Neural cell (in vitro differentiated cells): ENCODE measurements around the gene CNTLN. TPM values are rescaled to one million over a fixed set of nuclear protein-coding genes. Genes with fewer than 3 reads are reported as not detected.

Experiments
- H2AFZ ChIP-seq: fragments of 200-600, 300-800 bp; sonication (generic), shearing (Covaris generic); 2 replicates; pipeline ENCODE4 v1.6.0; 2014; ENCODE audit warnings: low read depth, mild to moderate bottlenecking, antibody characterized with exemption, low read length, moderate library complexity
- H3F3A ChIP-seq: fragments of 200-600 bp; shearing (Covaris generic); 2 replicates; pipeline ENCODE4 v1.6.1; 2016; ENCODE audit warnings: mild to moderate bottlenecking, moderate library complexity, mixed read lengths, antibody characterized with exemption, low read length; ENCODE audit not compliant: insufficient read depth, poor library complexity, severe bottlenecking
- H3K27ac ChIP-seq: fragments of 200-600, 300-800 bp; sonication (generic), shearing (Covaris generic); 2 replicates; pipeline ENCODE4 v1.5.1; 2014; ENCODE audit warnings: mild to moderate bottlenecking, low read length, moderate library complexity
- H3K27me3 ChIP-seq: fragments of 300-800, 200-600 bp; sonication (generic), shearing (Covaris generic); 2 replicates; pipeline ENCODE4 v1.6.0; 2014; ENCODE audit warnings: mild to moderate bottlenecking, low read depth, low read length, moderate library complexity; ENCODE audit not compliant: insufficient read depth
- H3K36me3 ChIP-seq: fragments of 300-800, 200-600 bp; sonication (generic), shearing (Covaris generic); 2 replicates; pipeline ENCODE4 v1.5.1; 2014; ENCODE audit warnings: mild to moderate bottlenecking, antibody characterized with exemption, low read length, moderate library complexity; ENCODE audit not compliant: insufficient read depth
- H3K4me2 ChIP-seq: fragments of 300-800, 200-600 bp; sonication (generic), shearing (Covaris generic); 2 replicates; pipeline ENCODE4 v1.6.0; 2014; ENCODE audit warnings: mild to moderate bottlenecking, low read length
- H3K4me3 ChIP-seq: fragments of 300-800, 200-600 bp; sonication (generic), shearing (Covaris generic); 2 replicates; pipeline ENCODE4 v1.5.1; 2014; ENCODE audit warnings: mild to moderate bottlenecking, low read length, moderate library complexity
- H3K79me2 ChIP-seq: fragments of 200-600 bp; shearing (Covaris generic); replicated peaks from 2 replicates; pipeline ENCODE4 v1.6.0; 2014; ENCODE audit warnings: mild to moderate bottlenecking, low read length, moderate library complexity; ENCODE audit not compliant: insufficient read depth
- H3K9ac ChIP-seq: fragments of 300-800, 200-600 bp; sonication (generic), shearing (Covaris generic); 2 replicates; pipeline ENCODE4 v1.6.1; 2016; ENCODE audit warnings: mild to moderate bottlenecking, low read length, mixed read lengths
- H3K9me2 ChIP-seq: fragments of 200-600 bp; shearing (Covaris generic); 2 replicates; pipeline ENCODE4 v1.6.1; 2016; ENCODE audit warnings: mild to moderate bottlenecking, low read length, mixed read lengths; ENCODE audit not compliant: insufficient read depth
- H3K9me3 ChIP-seq: fragments of 200-600, 300-800 bp; sonication (generic), shearing (Covaris generic); 2 replicates; pipeline ENCODE4 v1.6.1; 2016; ENCODE audit warnings: mild to moderate bottlenecking, mixed run types, low read length, moderate library complexity, mixed read lengths
- H4K20me1 ChIP-seq: fragments of 200-600 bp; shearing (Covaris generic); 2 replicates; pipeline ENCODE4 v1.6.1; 2016; ENCODE audit warnings: mild to moderate bottlenecking, mixed run types; ENCODE audit not compliant: insufficient read depth
- EP300 ChIP-seq: fragments of 450-650 bp; conservative IDR thresholded peaks from 2 replicates; pipeline ENCODE4 v1.6.1; 2014; ENCODE audit warnings: antibody characterized with exemption, mild to moderate bottlenecking, moderate library complexity; ENCODE audit not compliant: poor library complexity, severe bottlenecking
- EZH2 ChIP-seq: fragments of 200-600, 300-800 bp; shearing (Covaris generic), sonication (generic); IDR thresholded peaks from 2 replicates; pipeline ENCODE4 v1.6.1; 2014; ENCODE audit warnings: antibody characterized with exemption, low read length, borderline replicate concordance, mild to moderate bottlenecking; ENCODE audit not compliant: insufficient read depth, poor library complexity, severe bottlenecking
- MXI1 ChIP-seq: fragments of 450-650 bp; conservative IDR thresholded peaks from 2 replicates; pipeline ENCODE4 v1.6.1; 2014; ENCODE audit warnings: antibody characterized with exemption, mild to moderate bottlenecking; ENCODE audit not compliant: poor library complexity, severe bottlenecking
- POLR2AphosphoS5 ChIP-seq: IDR thresholded peaks from 2 replicates; pipeline ENCODE4 v1.6.1; 2012
- RAD21 ChIP-seq: fragments of 450-650 bp; conservative IDR thresholded peaks from 2 replicates; pipeline ENCODE4 v1.6.1; 2014; ENCODE audit warnings: antibody characterized with exemption, mild to moderate bottlenecking, moderate library complexity
- SMC3 ChIP-seq: fragments of 450-650 bp; conservative IDR thresholded peaks from 2 replicates; pipeline ENCODE4 v1.6.1; 2014; ENCODE audit warnings: antibody characterized with exemption, mild to moderate bottlenecking, moderate library complexity; ENCODE audit not compliant: poor library complexity
- TAF1 ChIP-seq: IDR thresholded peaks from 2 replicates; pipeline ENCODE4 v1.6.1; 2012; ENCODE audit warnings: low read depth
- polyA plus RNA-seq: library from polyadenylated mRNA; depleted of rRNA; stranded (reverse); fragments of >200 nt; gene quantifications from 2 replicates; pipeline ENCODE4 v1.2.3, GENCODE V29; 2014
- TF ChIP-seq, protein P1 (sequence below): fragments of 450-650 bp; IDR thresholded peaks from 2 replicates; pipeline ENCODE4 v1.5.1; 2014; ENCODE audit warnings: antibody characterized with exemption, mild to moderate bottlenecking, moderate library complexity; ENCODE audit not compliant: poor library complexity, severe bottlenecking
- TF ChIP-seq, protein P2 (sequence below): IDR thresholded peaks from 2 replicates; pipeline ENCODE4 v1.6.1; 2012; ENCODE audit warnings: borderline replicate concordance

CNTLN gene
- polyA plus RNA-seq, 1 donor from 2014 or later = 5.0 TPM

DNA sequence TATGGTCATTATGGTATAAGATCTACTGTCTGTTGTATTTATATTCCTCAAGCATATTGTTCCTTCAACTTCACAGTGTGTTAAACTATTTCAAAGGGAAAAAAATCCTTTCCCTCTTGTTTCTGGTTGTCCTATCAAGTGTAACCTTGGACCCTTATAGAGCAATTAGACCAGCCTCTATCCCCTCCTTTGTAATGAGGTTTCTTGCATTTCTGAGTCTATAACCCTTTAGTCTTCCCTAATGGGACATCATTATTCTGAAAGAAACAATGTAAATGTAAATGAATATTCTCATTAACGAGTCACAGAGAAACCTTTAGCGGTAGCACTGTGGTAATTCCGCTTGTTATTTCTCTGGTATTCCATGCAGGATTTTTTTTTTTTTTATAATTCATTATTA is 197.3 kb downstream of the CNTLN start:
- Histone ChIP-seq H3K4me3 (no peak overlapping the region), H2AFZ (no peak overlapping the region), H3K9me3 (no peaks in the 10 kb centered on the region), H3K36me3 (no peaks in the 10 kb centered on the region), H3K4me2 (no peak overlapping the region), H3F3A (no peaks in the 10 kb centered on the region), H3K27ac (no peak overlapping the region), H3K9me2 (no peaks in the 10 kb centered on the region), H4K20me1 (no peaks in the 10 kb centered on the region), H3K79me2 (no peaks in the 10 kb centered on the region), H3K27me3 (no peaks in the 10 kb centered on the region), H3K9ac (no peak overlapping the region)
- no peak for TF ChIP-seq RAD21
- TF ChIP-seq SMC3 = no peak
- TF ChIP-seq MXI1 = no peak
- no peak for TF ChIP-seq POLR2AphosphoS5
- no peak for TF ChIP-seq EZH2
- TF ChIP-seq, protein P1, sequence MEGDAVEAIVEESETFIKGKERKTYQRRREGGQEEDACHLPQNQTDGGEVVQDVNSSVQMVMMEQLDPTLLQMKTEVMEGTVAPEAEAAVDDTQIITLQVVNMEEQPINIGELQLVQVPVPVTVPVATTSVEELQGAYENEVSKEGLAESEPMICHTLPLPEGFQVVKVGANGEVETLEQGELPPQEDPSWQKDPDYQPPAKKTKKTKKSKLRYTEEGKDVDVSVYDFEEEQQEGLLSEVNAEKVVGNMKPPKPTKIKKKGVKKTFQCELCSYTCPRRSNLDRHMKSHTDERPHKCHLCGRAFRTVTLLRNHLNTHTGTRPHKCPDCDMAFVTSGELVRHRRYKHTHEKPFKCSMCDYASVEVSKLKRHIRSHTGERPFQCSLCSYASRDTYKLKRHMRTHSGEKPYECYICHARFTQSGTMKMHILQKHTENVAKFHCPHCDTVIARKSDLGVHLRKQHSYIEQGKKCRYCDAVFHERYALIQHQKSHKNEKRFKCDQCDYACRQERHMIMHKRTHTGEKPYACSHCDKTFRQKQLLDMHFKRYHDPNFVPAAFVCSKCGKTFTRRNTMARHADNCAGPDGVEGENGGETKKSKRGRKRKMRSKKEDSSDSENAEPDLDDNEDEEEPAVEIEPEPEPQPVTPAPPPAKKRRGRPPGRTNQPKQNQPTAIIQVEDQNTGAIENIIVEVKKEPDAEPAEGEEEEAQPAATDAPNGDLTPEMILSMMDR = no peak
- TF ChIP-seq EP300 = no peak
- no peak for TF ChIP-seq TAF1
- TF ChIP-seq, protein P2, sequence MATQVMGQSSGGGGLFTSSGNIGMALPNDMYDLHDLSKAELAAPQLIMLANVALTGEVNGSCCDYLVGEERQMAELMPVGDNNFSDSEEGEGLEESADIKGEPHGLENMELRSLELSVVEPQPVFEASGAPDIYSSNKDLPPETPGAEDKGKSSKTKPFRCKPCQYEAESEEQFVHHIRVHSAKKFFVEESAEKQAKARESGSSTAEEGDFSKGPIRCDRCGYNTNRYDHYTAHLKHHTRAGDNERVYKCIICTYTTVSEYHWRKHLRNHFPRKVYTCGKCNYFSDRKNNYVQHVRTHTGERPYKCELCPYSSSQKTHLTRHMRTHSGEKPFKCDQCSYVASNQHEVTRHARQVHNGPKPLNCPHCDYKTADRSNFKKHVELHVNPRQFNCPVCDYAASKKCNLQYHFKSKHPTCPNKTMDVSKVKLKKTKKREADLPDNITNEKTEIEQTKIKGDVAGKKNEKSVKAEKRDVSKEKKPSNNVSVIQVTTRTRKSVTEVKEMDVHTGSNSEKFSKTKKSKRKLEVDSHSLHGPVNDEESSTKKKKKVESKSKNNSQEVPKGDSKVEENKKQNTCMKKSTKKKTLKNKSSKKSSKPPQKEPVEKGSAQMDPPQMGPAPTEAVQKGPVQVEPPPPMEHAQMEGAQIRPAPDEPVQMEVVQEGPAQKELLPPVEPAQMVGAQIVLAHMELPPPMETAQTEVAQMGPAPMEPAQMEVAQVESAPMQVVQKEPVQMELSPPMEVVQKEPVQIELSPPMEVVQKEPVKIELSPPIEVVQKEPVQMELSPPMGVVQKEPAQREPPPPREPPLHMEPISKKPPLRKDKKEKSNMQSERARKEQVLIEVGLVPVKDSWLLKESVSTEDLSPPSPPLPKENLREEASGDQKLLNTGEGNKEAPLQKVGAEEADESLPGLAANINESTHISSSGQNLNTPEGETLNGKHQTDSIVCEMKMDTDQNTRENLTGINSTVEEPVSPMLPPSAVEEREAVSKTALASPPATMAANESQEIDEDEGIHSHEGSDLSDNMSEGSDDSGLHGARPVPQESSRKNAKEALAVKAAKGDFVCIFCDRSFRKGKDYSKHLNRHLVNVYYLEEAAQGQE = no peak

DNA sequence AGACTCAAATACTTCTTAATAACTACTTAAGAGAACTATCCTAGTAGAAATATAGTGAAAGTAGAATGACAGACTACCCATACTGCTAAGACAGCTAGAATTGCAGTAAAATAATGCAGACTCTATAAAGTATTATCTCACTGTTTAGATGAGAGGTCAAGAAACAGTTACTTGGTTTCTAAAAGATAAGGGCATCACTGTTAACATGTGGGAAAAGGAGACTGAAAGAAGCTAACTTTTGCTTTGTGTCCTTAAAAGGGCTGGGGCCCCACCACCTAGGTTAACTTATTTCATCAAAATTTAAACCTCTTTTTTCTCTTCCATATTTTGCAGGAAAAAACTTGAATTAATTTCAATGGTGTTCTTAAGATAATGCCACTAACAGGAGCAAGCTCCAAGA is 204.3 kb downstream of the CNTLN start:
- no peaks in the 10 kb centered on the region for H3K79me2 ChIP-seq
- no peaks in the 10 kb centered on the region for H3K27me3 ChIP-seq
- no peak overlapping the region for H3K4me3 ChIP-seq
- H2AFZ ChIP-seq = no peak overlapping the region
- no peak overlapping the region for H3K9ac ChIP-seq
- no peak overlapping the region for H3K4me2 ChIP-seq
- H3K27ac ChIP-seq = no peak overlapping the region
- H3K9me3 ChIP-seq = no peaks in the 10 kb centered on the region
- no peaks in the 10 kb centered on the region for H3F3A ChIP-seq
- H4K20me1 ChIP-seq = no peaks in the 10 kb centered on the region
- no peaks in the 10 kb centered on the region for H3K9me2 ChIP-seq
- no peaks in the 10 kb centered on the region for H3K36me3 ChIP-seq
- TF ChIP-seq, protein P2 = no peak
- TF ChIP-seq RAD21 (no peak), MXI1 (no peak), SMC3 (no peak), EP300 (no peak), EZH2 (no peak), TAF1 (no peak), POLR2AphosphoS5 (no peak)
- TF ChIP-seq, protein P1 = no peak
